K562 (cell line): ENCODE measurements around the gene CCDC158.

ENCODE experiments used
- CEBPB ChIP-seq: fragments of 450-650 bp; IDR thresholded peaks from 2 replicates; pipeline ENCODE4 v1.6.1; 2016; ENCODE audit warnings: missing genetic modification characterization, missing compliant biosample characterization
- CHD7 ChIP-seq: fragments of 200-600 bp; sonication (generic); IDR thresholded peaks from one replicate; pipeline ENCODE4 v1.6.1; 2012; ENCODE audit warnings: mild to moderate bottlenecking, low read depth, low read length, inconsistent platforms
- CTCF ChIP-seq, 3 experiments: IDR thresholded peaks in 2 of 3; conservative IDR thresholded peaks in 1 of 3; 2 replicates each; pipeline ENCODE4 v1.5.1; 2011 to 2012; ENCODE audit warnings: low read length in 3 of 3, mild to moderate bottlenecking in 3 of 3, control low read depth in 2 of 3, improper control_type of control experiment in 1 of 3, inconsistent platforms in 1 of 3, low read depth in 1 of 3, mixed read lengths in 1 of 3, moderate library complexity in 1 of 3; ENCODE audit not compliant: insufficient read depth in 2 of 3
- CXXC5 ChIP-seq: fragments of 250-450 bp; sonication (Bioruptor Pico); IDR thresholded peaks from 2 replicates; pipeline ENCODE4 v1.8.0; 2022; ENCODE audit warnings: inconsistent platforms, mild to moderate bottlenecking, moderate library complexity
- E2F6 ChIP-seq, 2 experiments: IDR thresholded peaks; 2 replicates each; pipeline ENCODE4 v1.6.1; 2011; ENCODE audit warnings: borderline replicate concordance in 1 of 2, control low read depth in 1 of 2, low read depth in 1 of 2, low read length in 1 of 2, mild to moderate bottlenecking in 1 of 2, mixed read lengths in 1 of 2, moderate library complexity in 1 of 2; ENCODE audit not compliant: insufficient read depth in 1 of 2, insufficient read length in 1 of 2, poor library complexity in 1 of 2, severe bottlenecking in 1 of 2; ENCODE audit errors: extremely low read depth in 1 of 2
- HIVEP1 ChIP-seq: fragments of 250-450 bp; sonication (Bioruptor Pico); IDR thresholded peaks from 2 replicates; pipeline ENCODE4 v1.4.0; 2020; ENCODE audit warnings: mild to moderate bottlenecking
- RNF2 ChIP-seq: sonication (generic); IDR thresholded peaks from 2 replicates; pipeline ENCODE4 v1.6.1; 2016
- TAF1 ChIP-seq: IDR thresholded peaks from 2 replicates; pipeline ENCODE4 v1.6.1; 2011; ENCODE audit warnings: mild to moderate bottlenecking, low read length, moderate library complexity; ENCODE audit not compliant: insufficient read depth, control insufficient read depth, severe bottlenecking; ENCODE audit errors: extremely low read depth
- TEAD2 ChIP-seq: fragments of 450-650 bp; IDR thresholded peaks from 2 replicates; pipeline ENCODE4 v1.6.1; 2016; ENCODE audit warnings: missing genetic modification characterization, control low read depth, missing compliant biosample characterization
- ZNF318 ChIP-seq, 2 experiments: fragments of 450-650 bp; IDR thresholded peaks; 2 replicates each; pipeline ENCODE4 v1.6.1; 2016; ENCODE audit warnings: mild to moderate bottlenecking in 2 of 2, borderline replicate concordance in 1 of 2, low read depth in 1 of 2, moderate library complexity in 1 of 2
- ZSCAN29 ChIP-seq: fragments of 450-650 bp; IDR thresholded peaks from 2 replicates; pipeline ENCODE4 v1.6.1; 2017

GRCh38 chr4:76301775-76302162 is 119.2 kb downstream of the CCDC158 start:
- TF ChIP-seq CTCF (IDR thresholded peaks at IDR 0.05 in 2 of 3, conservative IDR thresholded peaks at IDR 0.05 in 1 of 3; ENCODE audit: insufficient read depth in 2 of 3, low read depth in 1 of 3, low read length in 3 of 3) (no peak), RNF2 (no peak), HIVEP1 (CRISPR knock-in tag) (no peak), CEBPB (tag) (no peak), TAF1 (no peak), ZNF318 (IDR thresholded peaks at IDR 0.05; ENCODE audit: borderline replicate concordance in 1 of 2, low read depth in 1 of 2) (no peak), TEAD2 (tag) (no peak), CXXC5 (no peak), CHD7 (no peak), E2F6 (IDR thresholded peaks at IDR 0.05; ENCODE audit: borderline replicate concordance in 1 of 2, extremely low read depth in 1 of 2, insufficient read depth in 1 of 2, insufficient read length in 1 of 2, low read depth in 1 of 2, low read length in 1 of 2, poor library complexity in 1 of 2, severe bottlenecking in 1 of 2) (no peak), ZSCAN29 (no peak)
